ENCODE data around the gene SUCLG2. TPM values are rescaled to one million over a fixed set of nuclear protein-coding genes. Genes with fewer than 3 reads are reported as not detected.

Gene SUCLG2
- total and polyA plus RNA-seq, 9 of the 15 experiments (the other 6 are each of a cell fraction or from before 2014, with no cell fraction given) = 10.1 to 41.4 (median 29.0) TPM

GRCh38 chr3:67561667-67562394 is 92.6 kb downstream of the SUCLG2 start (continued):
- no peak for TF ChIP-seq ZNF75A (CRISPR knock-in tag; IDR thresholded peaks at IDR 0.05)
- no peak for TF ChIP-seq ZMIZ1 (IDR thresholded peaks at IDR 0.05; ENCODE audit: low read depth in 2 of 2, low read length in 2 of 2)
- no peak for TF ChIP-seq BRD4 (IDR thresholded peaks at IDR 0.05)

- no peak overlapping the region for H3K9ac ChIP-seq (ENCODE audit: insufficient read depth in 1 of 2, low read depth in 2 of 2, low read length in 2 of 2)
- ATAC-seq (no peak), DNase-seq (ENCODE audit: extremely low read depth in 1 of 4, low spot score in 3 of 4) (no peak), FAIRE-seq (no peak)
- POLR2A ChIA-PET = no interaction called here
- H3K79me2 ChIP-seq (ENCODE audit: control insufficient read depth, insufficient read depth, low read length) = no peaks in the 10 kb centered on the region
- no peaks in the 10 kb centered on the region for H3K9me3 ChIP-seq (replicated peaks; ENCODE audit: control insufficient read depth, insufficient read depth, low read depth, low read length)
- no peak overlapping the region for H3K4me2 ChIP-seq (ENCODE audit: insufficient read depth, low read length)
- H4K20me1 ChIP-seq (replicated peaks; ENCODE audit: control insufficient read depth, insufficient read depth, low read length) = no peaks in the 10 kb centered on the region
- H3K36me3 ChIP-seq (ENCODE audit: control insufficient read depth, insufficient read depth, low read length) = no peaks in the 10 kb centered on the region
- in situ Hi-C loops (cut with MboI) (no loop called here), intact Hi-C loops (cut with micrococcal nuclease) (no loop called here)
- H2AFZ ChIP-seq (ENCODE audit: low read depth, low read length) = no peak overlapping the region
- WGBS (ENCODE audit: insufficient coverage, low coverage, missing lambda C conversion rate) = 100% methylated on average over 1 of the region's 1 CpG
- CTCF ChIA-PET (ENCODE audit: low intra/inter-chr PET ratio) = no interaction called here
- no peaks in the 10 kb centered on the region for H3K27me3 ChIP-seq (ENCODE audit: control insufficient read depth in 2 of 2, insufficient read depth in 2 of 2, low read length in 2 of 2)
- H3K27ac ChIP-seq (ENCODE audit: extremely low read depth, low read depth, low read length) = no peak overlapping the region
- no peak overlapping the region for H3K4me3 ChIP-seq
- H3K9me1 ChIP-seq (ENCODE audit: control insufficient read depth, insufficient read depth, low read length) = no peaks in the 10 kb centered on the region
- no peak for TF ChIP-seq ATF3 (IDR thresholded peaks at IDR 0.05)
- no peak for TF ChIP-seq ATF3 (CRISPR knock-in tag; conservative IDR thresholded peaks at IDR 0.05)
- no peaks in the 10 kb centered on the region for H3K4me1 ChIP-seq (replicated peaks in 1 of 2; ENCODE audit: control insufficient read depth in 2 of 2, insufficient read depth in 2 of 2, low read length in 2 of 2)
- BruUV-seq (replicated peaks) = no TSS peak
These were observed 93.1 kb downstream of the SUCLG2 start for GRCh38 chr3:67561266-67561665.

Measured in K562 (cell line).